GM23338 (cell line): Measurements from ENCODE around the gene NAPSA. TPM values are rescaled to one million over a fixed set of nuclear protein-coding genes. Genes with fewer than 3 reads are reported as not detected.
A peak's percentile ranks its signal among the peaks of the same experiment; 100 is the strongest.

Source experiments
- ATAC-seq: fragments of 200-7000 bp; cut with Tn5 transposase; 3 replicates; pipeline ENCODE4 v1.9.1; 2020
- DNase-seq: peaks from one replicate; pipeline ENCODE4 v3.0.0-alpha.2; 2015; ENCODE audit warnings: low spot score
- H2AFZ ChIP-seq: fragments of 200-600 bp; sonication (generic); 2 replicates; pipeline ENCODE4 v1.8.0; 2016; ENCODE audit warnings: antibody characterized with exemption, mild to moderate bottlenecking, moderate library complexity
- H3F3A ChIP-seq: fragments of 200-600 bp; sonication (generic); replicated peaks from 2 replicates; pipeline ENCODE4 v1.8.0; 2017; ENCODE audit warnings: antibody characterized with exemption, mixed run types, low read depth
- H3K27ac ChIP-seq: fragments of 200-600 bp; sonication (generic); 2 replicates; pipeline ENCODE4 v1.6.1; 2016; ENCODE audit warnings: low read depth
- H3K27me3 ChIP-seq: fragments of 200-600 bp; sonication (generic); 2 replicates; pipeline ENCODE4 v1.8.0; 2016; ENCODE audit warnings: mild to moderate bottlenecking, mixed run types, moderate library complexity; ENCODE audit not compliant: insufficient read depth
- H3K36me3 ChIP-seq: fragments of 200-600 bp; sonication (generic); 2 replicates; pipeline ENCODE4 v1.8.0; 2016; ENCODE audit warnings: mild to moderate bottlenecking; ENCODE audit not compliant: insufficient read depth
- H3K4me1 ChIP-seq: fragments of 200-600 bp; sonication (generic); 2 replicates; pipeline ENCODE4 v1.8.0; 2016; ENCODE audit warnings: mild to moderate bottlenecking, moderate library complexity; ENCODE audit not compliant: insufficient read depth
- H3K4me2 ChIP-seq: fragments of 200-600 bp; sonication (generic); 2 replicates; pipeline ENCODE4 v1.7.1; 2017; ENCODE audit warnings: mixed run types
- H3K4me3 ChIP-seq: fragments of 200-600 bp; sonication (generic); 2 replicates; pipeline ENCODE4 v1.6.1; 2016; ENCODE audit warnings: mixed run types
- H3K79me2 ChIP-seq: fragments of 200-600 bp; sonication (generic); replicated peaks from 2 replicates; pipeline ENCODE4 v1.8.0; 2017; ENCODE audit warnings: mild to moderate bottlenecking; ENCODE audit not compliant: insufficient read depth
- H3K9me2 ChIP-seq: fragments of 200-600 bp; sonication (generic); 2 replicates; pipeline ENCODE4 v1.8.0; 2017; ENCODE audit not compliant: insufficient read depth
- H4K20me1 ChIP-seq: fragments of 200-600 bp; sonication (generic); replicated peaks from 2 replicates; pipeline ENCODE4 v1.8.0; 2017; ENCODE audit warnings: mild to moderate bottlenecking; ENCODE audit not compliant: insufficient read depth
- H3K27ac Mint-ChIP-seq: 2 replicates; pipeline ENCODE4 v1.8.0; 2020; ENCODE audit warnings: inconsistent platforms, mild to moderate bottlenecking, moderate library complexity, mixed read lengths
- H3K27me3 Mint-ChIP-seq: 3 replicates; pipeline ENCODE4 v1.8.0; 2022; ENCODE audit warnings: low read depth, mild to moderate bottlenecking, moderate library complexity, mixed read lengths, inconsistent platforms; ENCODE audit not compliant: insufficient read depth, poor library complexity
- H3K36me3 Mint-ChIP-seq: 3 replicates; pipeline ENCODE4 v1.8.0; 2021; ENCODE audit warnings: low read depth, mild to moderate bottlenecking, inconsistent platforms, moderate library complexity, mixed read lengths
- H3K4me1 Mint-ChIP-seq: 3 replicates; pipeline ENCODE4 v1.8.0; 2020; ENCODE audit warnings: mild to moderate bottlenecking, inconsistent platforms, mixed read lengths
- H3K4me3 Mint-ChIP-seq: 3 replicates; pipeline ENCODE4 v1.8.0; 2021; ENCODE audit warnings: moderate library complexity, mild to moderate bottlenecking, inconsistent platforms, mixed read lengths
- H3K9me3 Mint-ChIP-seq: 3 replicates; pipeline ENCODE4 v1.8.0; 2020; ENCODE audit warnings: moderate library complexity, mild to moderate bottlenecking, inconsistent platforms, mixed read lengths
- EZH2 ChIP-seq: fragments of 200-600 bp; sonication (generic); IDR thresholded peaks from one replicate; pipeline ENCODE4 v1.8.0; 2017; ENCODE audit warnings: antibody characterized with exemption, mild to moderate bottlenecking, low read depth; ENCODE audit not compliant: unreplicated experiment
- EZH2phosphoT487 ChIP-seq: fragments of 200-600 bp; sonication (generic); IDR thresholded peaks from one replicate; pipeline ENCODE4 v1.8.1; 2018; ENCODE audit warnings: antibody characterized with exemption; ENCODE audit not compliant: unreplicated experiment
- NANOG ChIP-seq: IDR thresholded peaks from 2 replicates; pipeline ENCODE4 v1.6.1; 2016; ENCODE audit warnings: antibody characterized with exemption, borderline replicate concordance
- POLR2AphosphoS5 ChIP-seq: IDR thresholded peaks from 2 replicates; pipeline ENCODE4 v1.6.1; 2016; ENCODE audit warnings: antibody characterized with exemption, low read depth
- REST ChIP-seq: IDR thresholded peaks from one replicate; pipeline ENCODE4 v1.6.1; 2018; ENCODE audit warnings: antibody characterized with exemption; ENCODE audit not compliant: unreplicated experiment
- STAT1 ChIP-seq: IDR thresholded peaks from one replicate; pipeline ENCODE4 v1.6.1; 2016; ENCODE audit warnings: antibody characterized with exemption; ENCODE audit not compliant: unreplicated experiment
- ZNF331 ChIP-seq: fragments of 250-450 bp; sonication (Bioruptor Pico); IDR thresholded peaks from 2 replicates; pipeline ENCODE4 v1.5.0; 2020; ENCODE audit warnings: low read depth, mild to moderate bottlenecking, moderate library complexity
- ZNF462 ChIP-seq: fragments of 250-450 bp; sonication (Bioruptor Pico); IDR thresholded peaks from 2 replicates; pipeline ENCODE4 v1.5.0; 2020; ENCODE audit warnings: mild to moderate bottlenecking, moderate library complexity
- polyA plus RNA-seq: library from polyadenylated mRNA; unstranded; fragments of >200 nt; fragmentation: Nextera tagmentation; extraction: Ambion mirVana; gene quantifications from 2 replicates; pipeline ENCODE4 v1.2.1, GENCODE V29; 2016
- total RNA-seq: library from RNA; depleted of rRNA; stranded (reverse); fragments of >200 nt; shearing (Covaris generic); gene quantifications from 2 replicates; pipeline ENCODE4 v1.2.3, GENCODE V29; 2014
- TF ChIP-seq, protein P1 (sequence below): IDR thresholded peaks from 2 replicates; pipeline ENCODE4 v1.6.1; 2016; ENCODE audit warnings: antibody characterized with exemption

The NAPSA gene
- total and polyA plus RNA-seq, 2 experiments from 2014 or later = 0.14 to 0.99 TPM

DNA sequence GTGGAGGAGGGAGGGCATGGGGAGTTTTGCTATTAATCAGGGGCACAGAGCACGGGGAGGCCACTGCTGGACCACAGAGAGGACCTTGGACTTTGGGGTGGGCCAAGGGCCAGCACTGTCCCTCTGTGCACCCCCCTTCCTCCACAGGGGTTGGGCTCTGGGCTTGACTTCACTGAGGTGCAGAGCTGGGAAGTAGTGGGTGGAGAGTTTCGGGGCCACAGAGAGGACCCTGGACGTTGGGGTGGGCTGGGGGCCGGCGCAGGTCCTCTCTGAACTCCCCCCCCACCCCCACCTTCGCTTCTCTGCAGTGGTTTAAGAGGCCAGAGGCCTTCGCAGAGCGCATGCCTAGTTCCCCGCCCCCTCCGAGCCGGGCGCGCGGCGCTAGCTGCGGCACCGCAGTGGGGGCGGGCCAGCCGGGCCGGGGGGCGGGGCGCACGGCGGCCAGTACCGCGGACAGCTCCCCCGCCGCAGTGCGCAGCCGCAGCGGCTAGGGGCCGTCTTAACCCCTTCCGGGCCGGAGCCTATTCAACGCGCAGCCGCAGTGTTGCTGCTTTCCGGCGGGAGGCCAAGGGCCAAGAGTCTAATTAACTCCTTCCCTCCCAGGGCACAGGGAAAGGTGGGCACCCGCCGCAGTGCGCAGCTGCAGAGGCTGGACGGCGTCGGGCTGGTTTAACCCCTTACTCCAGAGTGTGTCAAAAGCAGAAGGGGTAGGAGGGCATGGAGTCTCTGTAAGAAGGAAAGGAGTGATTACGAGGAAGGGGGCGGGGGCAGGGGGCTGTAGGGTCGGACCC lies 39.9 kb downstream of the NAPSA start:
- H3K27me3 Mint-ChIP-seq = peaks cover 28% of the 10 kb centered on the region
- H4K20me1 ChIP-seq = peaks cover 17% of the 10 kb centered on the region; the same call in 1 of the 2 replicates
- H3K27me3 ChIP-seq = peaks cover 20% of the 10 kb centered on the region
- DNase-seq (peak; percentile 99), ATAC-seq (no peak; the same call in 2 of the 3 replicates)
- no peaks in the 10 kb centered on the region for H3K4me1 Mint-ChIP-seq
- TF ChIP-seq ZNF331 (CRISPR knock-in tag) (no peak), EZH2phosphoT487 (no peak), POLR2AphosphoS5 (peak; percentile 35; the same call in 1 of the 2 replicates), NANOG (no peak), EZH2 (no peak), ZNF462 (CRISPR knock-in tag) (no peak), STAT1 (no peak), REST (peak; percentile 90)
- TF ChIP-seq, protein P1, sequence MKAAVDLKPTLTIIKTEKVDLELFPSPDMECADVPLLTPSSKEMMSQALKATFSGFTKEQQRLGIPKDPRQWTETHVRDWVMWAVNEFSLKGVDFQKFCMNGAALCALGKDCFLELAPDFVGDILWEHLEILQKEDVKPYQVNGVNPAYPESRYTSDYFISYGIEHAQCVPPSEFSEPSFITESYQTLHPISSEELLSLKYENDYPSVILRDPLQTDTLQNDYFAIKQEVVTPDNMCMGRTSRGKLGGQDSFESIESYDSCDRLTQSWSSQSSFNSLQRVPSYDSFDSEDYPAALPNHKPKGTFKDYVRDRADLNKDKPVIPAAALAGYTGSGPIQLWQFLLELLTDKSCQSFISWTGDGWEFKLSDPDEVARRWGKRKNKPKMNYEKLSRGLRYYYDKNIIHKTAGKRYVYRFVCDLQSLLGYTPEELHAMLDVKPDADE = peak; percentile 33; the same call in 1 of the 2 replicates
- no peaks in the 10 kb centered on the region; the same call in 1 of the 2 replicates for H3K36me3 ChIP-seq
- H3K36me3 Mint-ChIP-seq = peaks cover 56% of the 10 kb centered on the region
- H3K27ac ChIP-seq = no peak overlapping the region
- peaks cover 12% of the 10 kb centered on the region for H3K79me2 ChIP-seq
- no peak overlapping the region for H2AFZ ChIP-seq
- peak overlapping the region; percentile 86 for H3K4me3 ChIP-seq
- peaks cover 83% of the 10 kb centered on the region for H3K9me3 Mint-ChIP-seq
- peaks cover 11% of the 10 kb centered on the region; the same call in 1 of the 2 replicates for H3F3A ChIP-seq
- H3K27ac Mint-ChIP-seq = no peak overlapping the region
- peaks cover 29% of the 10 kb centered on the region for H3K4me1 ChIP-seq
- H3K4me3 Mint-ChIP-seq = no peak overlapping the region
- peak overlapping the region; percentile 92 for H3K4me2 ChIP-seq
- no peaks in the 10 kb centered on the region for H3K9me2 ChIP-seq
